ENCODE data around the gene HADHA. TPM values are rescaled to one million over a fixed set of nuclear protein-coding genes. Genes with fewer than 3 reads are reported as not detected.

The HADHA gene
- total RNA-seq, 2 donors from 2014 or later = 226 to 266 TPM

DNA sequence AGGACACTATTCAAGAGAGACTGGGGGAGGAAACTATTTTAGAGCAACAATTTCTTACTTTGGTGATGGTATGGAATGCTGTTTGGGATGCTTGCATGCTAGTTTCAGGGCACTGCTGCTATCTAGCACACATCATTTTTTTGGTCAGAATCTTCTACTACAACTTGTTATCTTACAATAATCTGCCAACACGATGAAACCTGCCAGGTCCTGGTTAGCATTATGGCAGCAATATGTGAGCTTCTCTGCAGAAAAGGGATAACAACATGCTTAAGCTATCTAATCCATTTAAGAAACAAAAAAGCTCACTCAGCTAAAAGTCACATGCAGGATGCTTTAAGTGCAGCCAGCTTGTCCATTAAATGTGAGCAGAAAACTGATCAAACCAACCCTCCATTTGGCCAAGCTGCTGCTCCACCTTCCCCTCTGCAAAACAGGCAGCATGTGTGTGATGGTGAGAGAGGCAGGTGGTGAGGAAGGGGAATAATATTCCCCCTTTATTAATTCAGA, 41.4 kb downstream of the HADHA start:
- H3K27me3 ChIP-seq = no peaks in the 10 kb centered on the region
- intact Hi-C loops (cut with DNase I) = no loop called here
- H3K9ac ChIP-seq (ENCODE audit: low read depth in 2 of 2, low read length in 2 of 2) = no peak overlapping the region
- no peak for DNase-seq
- no peaks in the 10 kb centered on the region for H3K4me1 ChIP-seq
- H3K4me3 ChIP-seq = no peak overlapping the region
- H3K9me3 ChIP-seq = no peaks in the 10 kb centered on the region
- TF ChIP-seq, protein P1, sequence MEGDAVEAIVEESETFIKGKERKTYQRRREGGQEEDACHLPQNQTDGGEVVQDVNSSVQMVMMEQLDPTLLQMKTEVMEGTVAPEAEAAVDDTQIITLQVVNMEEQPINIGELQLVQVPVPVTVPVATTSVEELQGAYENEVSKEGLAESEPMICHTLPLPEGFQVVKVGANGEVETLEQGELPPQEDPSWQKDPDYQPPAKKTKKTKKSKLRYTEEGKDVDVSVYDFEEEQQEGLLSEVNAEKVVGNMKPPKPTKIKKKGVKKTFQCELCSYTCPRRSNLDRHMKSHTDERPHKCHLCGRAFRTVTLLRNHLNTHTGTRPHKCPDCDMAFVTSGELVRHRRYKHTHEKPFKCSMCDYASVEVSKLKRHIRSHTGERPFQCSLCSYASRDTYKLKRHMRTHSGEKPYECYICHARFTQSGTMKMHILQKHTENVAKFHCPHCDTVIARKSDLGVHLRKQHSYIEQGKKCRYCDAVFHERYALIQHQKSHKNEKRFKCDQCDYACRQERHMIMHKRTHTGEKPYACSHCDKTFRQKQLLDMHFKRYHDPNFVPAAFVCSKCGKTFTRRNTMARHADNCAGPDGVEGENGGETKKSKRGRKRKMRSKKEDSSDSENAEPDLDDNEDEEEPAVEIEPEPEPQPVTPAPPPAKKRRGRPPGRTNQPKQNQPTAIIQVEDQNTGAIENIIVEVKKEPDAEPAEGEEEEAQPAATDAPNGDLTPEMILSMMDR (IDR thresholded peaks at IDR 0.05) = no peak
- peaks cover 10% of the 10 kb centered on the region for H3K36me3 ChIP-seq
- no peak overlapping the region for H3K27ac ChIP-seq

DNA sequence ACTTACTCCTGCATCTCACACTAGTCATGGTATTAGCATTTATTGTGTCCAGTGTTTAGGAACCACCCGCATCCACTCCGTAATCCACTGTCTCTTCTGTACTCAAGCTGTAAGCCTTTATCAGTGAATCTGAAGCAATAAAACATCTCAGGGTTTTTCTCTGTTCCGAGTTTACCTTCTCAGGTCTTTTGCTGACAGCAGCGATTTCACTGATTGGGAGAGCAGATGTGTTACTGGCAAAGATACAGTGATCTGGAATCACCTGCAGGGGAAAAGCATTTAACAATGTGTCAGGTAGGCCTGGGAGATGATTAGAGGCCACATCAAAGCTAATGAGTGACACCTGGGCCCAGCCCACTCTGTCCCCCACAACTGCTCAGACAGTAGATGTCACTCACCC, 46.9 kb downstream of the HADHA start:
- TF ChIP-seq, protein P1 (IDR thresholded peaks at IDR 0.05) = no peak
- no peaks in the 10 kb centered on the region for H3K4me1 ChIP-seq
- intact Hi-C loops (cut with DNase I) = no loop called here
- no peaks in the 10 kb centered on the region for H3K9me3 ChIP-seq
- H3K27ac ChIP-seq = no peak overlapping the region
- no peak overlapping the region for H3K4me3 ChIP-seq
- peaks cover 24% of the 10 kb centered on the region for H3K36me3 ChIP-seq
- H3K27me3 ChIP-seq = no peaks in the 10 kb centered on the region
- no peak overlapping the region for H3K9ac ChIP-seq (ENCODE audit: low read depth in 2 of 2, low read length in 2 of 2)
- no peak for DNase-seq

DNA sequence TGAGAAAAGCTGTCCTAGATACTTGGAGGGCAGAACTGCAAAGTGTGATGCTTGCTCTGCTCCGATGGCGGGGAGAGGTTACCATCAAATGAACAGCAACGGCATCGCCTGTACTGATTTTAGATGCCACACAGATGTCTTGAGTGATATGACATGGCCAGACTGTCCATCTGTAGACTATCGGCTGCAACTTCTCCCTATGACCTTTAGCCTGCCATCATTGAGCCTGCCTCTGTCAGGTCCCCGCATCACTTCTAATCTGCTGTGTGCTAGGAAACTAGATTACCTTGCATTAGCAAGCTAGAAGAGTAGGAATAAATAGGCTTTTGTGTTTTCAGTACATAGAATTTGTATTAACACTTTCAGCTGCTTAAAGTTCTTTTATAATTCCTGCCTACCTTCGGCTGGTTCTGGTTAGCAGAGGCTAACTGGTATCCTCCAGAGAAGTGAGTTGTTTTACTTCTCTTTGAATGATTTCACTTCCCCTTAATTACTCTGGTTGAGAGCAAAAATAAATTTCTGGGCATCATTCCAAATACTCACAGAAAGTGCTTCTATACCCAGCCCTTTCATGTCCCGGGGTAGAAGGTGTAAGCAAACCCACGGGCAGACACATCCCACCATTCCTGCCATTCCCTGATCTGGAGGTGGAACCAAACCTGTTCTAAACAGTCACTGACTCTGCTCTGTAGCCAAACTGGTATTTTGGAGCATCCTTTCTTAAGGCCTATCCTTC, 47.6 kb downstream of the HADHA start:
- Histone ChIP-seq H3K9me3 (no peaks in the 10 kb centered on the region), H3K27ac (no peak overlapping the region), H3K4me3 (no peak overlapping the region), H3K4me1 (no peaks in the 10 kb centered on the region), H3K9ac (ENCODE audit: low read depth in 2 of 2, low read length in 2 of 2) (no peak overlapping the region), H3K27me3 (no peaks in the 10 kb centered on the region), H3K36me3 (peaks cover 24% of the 10 kb centered on the region)
- intact Hi-C loops (cut with DNase I) = no loop called here
- DNase-seq = no peak
- TF ChIP-seq, protein P1 (IDR thresholded peaks at IDR 0.05) = no peak

DNA sequence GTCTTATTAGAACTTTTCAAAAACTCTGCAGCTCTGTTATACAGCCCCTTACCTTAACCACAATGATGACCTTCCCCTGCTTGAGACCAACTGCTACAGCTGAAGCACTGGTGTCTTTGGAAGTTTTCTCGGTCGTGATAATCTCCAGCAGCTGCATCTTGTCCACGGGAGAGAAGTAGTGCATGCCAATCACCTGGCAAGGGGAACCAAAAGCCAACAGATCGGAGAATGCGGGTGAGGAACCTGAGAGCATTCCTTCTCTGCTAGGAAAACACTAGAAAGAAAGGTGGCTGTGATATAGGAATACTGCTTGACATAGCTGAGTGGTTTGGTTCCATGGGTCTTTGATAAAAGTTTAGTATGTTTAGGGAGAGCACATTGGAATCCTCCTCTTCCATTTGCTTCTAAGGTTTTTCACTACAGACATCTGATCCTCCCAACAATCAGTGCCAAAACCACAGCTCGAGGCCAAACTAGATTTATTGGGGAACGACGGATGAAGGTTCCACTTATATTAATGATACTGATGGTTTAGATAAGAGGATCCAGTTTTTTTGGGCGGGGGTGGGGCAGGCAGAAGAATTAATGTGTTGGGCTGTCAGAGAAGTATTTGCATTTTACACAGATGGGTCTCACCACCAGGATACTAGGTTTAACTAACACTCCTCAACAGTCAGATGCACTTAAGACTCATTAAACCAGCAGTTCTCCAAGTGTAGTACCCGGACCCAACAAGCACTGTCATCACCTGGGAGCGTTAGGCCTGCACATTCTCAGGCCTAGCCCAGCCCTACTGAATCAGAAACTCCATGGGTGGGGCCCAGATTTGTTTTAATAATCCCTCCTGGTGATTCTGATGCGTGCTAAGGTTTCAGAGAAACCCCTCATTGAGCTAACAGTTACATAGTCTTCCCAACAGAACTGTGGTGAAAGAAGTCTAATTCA, 49.1 kb downstream of the HADHA start:
- H3K27me3 ChIP-seq = no peaks in the 10 kb centered on the region
- peaks cover 24% of the 10 kb centered on the region for H3K36me3 ChIP-seq
- H3K27ac ChIP-seq = no peak overlapping the region
- intact Hi-C loops (cut with DNase I) = no loop called here
- no peak overlapping the region for H3K9ac ChIP-seq (ENCODE audit: low read depth in 2 of 2, low read length in 2 of 2)
- no peak overlapping the region for H3K4me3 ChIP-seq
- TF ChIP-seq, protein P1 (IDR thresholded peaks at IDR 0.05) = no peak
- H3K9me3 ChIP-seq = no peaks in the 10 kb centered on the region
- no peaks in the 10 kb centered on the region for H3K4me1 ChIP-seq
- DNase-seq = no peak

DNA sequence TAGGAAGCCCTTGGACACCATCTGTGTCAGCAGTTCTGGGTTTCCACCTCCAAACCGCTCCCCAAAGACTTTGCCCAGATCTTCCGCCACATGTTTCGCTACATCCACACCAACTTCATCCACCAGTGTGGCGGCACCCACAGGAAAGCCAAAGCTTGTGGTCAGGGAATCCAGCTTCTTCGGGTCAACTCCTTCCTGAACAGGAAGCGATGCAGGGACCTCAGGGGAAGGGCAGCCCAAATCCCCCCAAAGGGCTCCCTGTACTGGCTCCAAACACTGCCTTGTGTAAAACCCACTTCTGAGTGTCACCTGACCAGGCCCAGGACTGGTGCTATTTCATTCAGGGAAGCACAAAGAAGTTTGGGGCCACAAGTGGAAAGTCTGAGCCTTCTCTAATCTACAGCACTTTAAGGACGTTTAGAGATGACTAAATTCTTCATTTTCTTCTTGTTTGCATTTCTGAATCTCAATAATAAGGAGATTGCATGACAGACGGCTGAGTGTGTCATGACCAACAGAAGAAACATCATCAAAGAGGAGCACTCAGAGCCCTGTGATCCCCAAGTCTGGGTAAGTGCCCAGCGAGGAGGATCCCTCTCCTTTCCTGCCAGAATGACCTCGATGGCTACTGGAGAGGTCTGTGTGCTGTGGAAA, 50.7 kb downstream of the HADHA start:
- Histone ChIP-seq H3K4me1 (no peaks in the 10 kb centered on the region), H3K36me3 (peaks cover 24% of the 10 kb centered on the region), H3K4me3 (no peak overlapping the region), H3K9me3 (no peaks in the 10 kb centered on the region), H3K27me3 (no peaks in the 10 kb centered on the region), H3K9ac (ENCODE audit: low read depth in 2 of 2, low read length in 2 of 2) (no peak overlapping the region), H3K27ac (no peak overlapping the region)
- intact Hi-C loops (cut with DNase I) = no loop called here
- TF ChIP-seq, protein P1 (IDR thresholded peaks at IDR 0.05) = no peak
- DNase-seq = no peak
